H9 (cell line): ENCODE measurements around the gene AGTPBP1. TPM values are rescaled to one million over a fixed set of nuclear protein-coding genes. Genes with fewer than 3 reads are reported as not detected.

Source experiments
- DNase-seq: peaks from one replicate; pipeline ENCODE4 v3.0.0-alpha.2; 2017
- H2AFZ ChIP-seq: one replicate; pipeline ENCODE4 v1.6.1; 2013; ENCODE audit warnings: mild to moderate bottlenecking, low read length, control low read depth, moderate library complexity
- H2AK5ac ChIP-seq: 2 replicates; pipeline ENCODE4 v1.6.1; 2013; ENCODE audit warnings: low read length, control low read depth, mixed read lengths; ENCODE audit not compliant: insufficient read length
- H2BK120ac ChIP-seq: one replicate; pipeline ENCODE4 v1.6.1; 2013; ENCODE audit warnings: low read depth, mild to moderate bottlenecking, low read length, control low read depth, inconsistent platforms; ENCODE audit not compliant: poor library complexity, severe bottlenecking
- H2BK12ac ChIP-seq: 2 replicates; pipeline ENCODE4 v1.6.1; 2013; ENCODE audit warnings: low read length, control low read depth, mixed read lengths, low read depth; ENCODE audit not compliant: insufficient read length
- H2BK15ac ChIP-seq: 2 replicates; pipeline ENCODE4 v1.6.1; 2013; ENCODE audit warnings: low read depth, low read length, control low read depth
- H2BK20ac ChIP-seq: one replicate; pipeline ENCODE4 v1.6.1; 2013; ENCODE audit warnings: low read depth, mild to moderate bottlenecking, low read length, control low read depth, inconsistent platforms; ENCODE audit not compliant: poor library complexity, severe bottlenecking
- H2BK5ac ChIP-seq: 2 replicates; pipeline ENCODE4 v1.6.1; 2013; ENCODE audit warnings: low read length, control low read depth, mixed read lengths; ENCODE audit not compliant: insufficient read length
- H3K14ac ChIP-seq: 2 replicates; pipeline ENCODE4 v1.6.1; 2013; ENCODE audit warnings: low read length, control low read depth; ENCODE audit not compliant: insufficient read depth
- H3K18ac ChIP-seq: 2 replicates; pipeline ENCODE4 v1.6.1; 2013; ENCODE audit warnings: low read depth, mild to moderate bottlenecking, mixed read lengths, low read length, control low read depth; ENCODE audit not compliant: insufficient read length
- H3K23ac ChIP-seq: 2 replicates; pipeline ENCODE4 v1.6.1; 2013; ENCODE audit warnings: low read length, control low read depth, mixed read lengths, low read depth; ENCODE audit not compliant: insufficient read length
- H3K23me2 ChIP-seq: 2 replicates; pipeline ENCODE4 v1.6.1; 2013; ENCODE audit warnings: low read depth, mild to moderate bottlenecking, mixed read lengths, low read length, control low read depth; ENCODE audit not compliant: insufficient read length, poor library complexity, severe bottlenecking
- H3K27ac ChIP-seq: 2 replicates; pipeline ENCODE4 v1.5.1; 2013; ENCODE audit warnings: low read length, control low read depth, mixed read lengths, low read depth; ENCODE audit not compliant: insufficient read length
- H3K27me3 ChIP-seq: 2 replicates; pipeline ENCODE4 v1.6.1; 2013; ENCODE audit warnings: low read length, control low read depth, inconsistent platforms; ENCODE audit not compliant: insufficient read depth
- H3K4ac ChIP-seq: 2 replicates; pipeline ENCODE4 v1.6.1; 2013; ENCODE audit warnings: low read depth, mild to moderate bottlenecking, control low read depth, inconsistent platforms, low read length, moderate library complexity
- H3K4me1 ChIP-seq: 2 replicates; pipeline ENCODE4 v1.6.1; 2013; ENCODE audit warnings: low read length, control low read depth, inconsistent platforms; ENCODE audit not compliant: insufficient read depth
- H3K4me2 ChIP-seq: 2 replicates; pipeline ENCODE4 v1.6.1; 2013; ENCODE audit warnings: low read length, control low read depth, mixed read lengths; ENCODE audit not compliant: insufficient read length, insufficient read depth
- H3K56ac ChIP-seq: 2 replicates; pipeline ENCODE4 v1.6.1; 2013; ENCODE audit warnings: low read depth, mild to moderate bottlenecking, mixed read lengths, low read length, control low read depth; ENCODE audit not compliant: insufficient read length
- H3K79me1 ChIP-seq: 2 replicates; pipeline ENCODE4 v1.6.1; 2013; ENCODE audit warnings: low read depth, mild to moderate bottlenecking, moderate library complexity, low read length, control low read depth, inconsistent platforms; ENCODE audit not compliant: insufficient read depth, poor library complexity, severe bottlenecking
- H3K79me2 ChIP-seq: 2 replicates; pipeline ENCODE4 v1.6.1; 2013; ENCODE audit warnings: low read length, control low read depth, inconsistent platforms; ENCODE audit not compliant: insufficient read depth
- H3K9ac ChIP-seq: 2 replicates; pipeline ENCODE4 v1.6.1; 2013; ENCODE audit warnings: low read length, control low read depth, mixed read lengths; ENCODE audit not compliant: insufficient read length; ENCODE audit errors: extremely low read depth
- H3K9me3 ChIP-seq: one replicate; pipeline ENCODE4 v1.6.1; 2013; ENCODE audit warnings: low read depth, low read length, inconsistent platforms; ENCODE audit not compliant: control insufficient read depth
- H3T11ph ChIP-seq: one replicate; pipeline ENCODE4 v1.6.1; 2013; ENCODE audit warnings: mild to moderate bottlenecking, low read length, control low read depth, inconsistent platforms
- H4K20me1 ChIP-seq: one replicate; pipeline ENCODE4 v1.6.1; 2013; ENCODE audit not compliant: control insufficient read depth, insufficient read length, insufficient read depth
- H4K5ac ChIP-seq: 2 replicates; pipeline ENCODE4 v1.6.1; 2013; ENCODE audit warnings: low read depth, mild to moderate bottlenecking, mixed read lengths, low read length, control low read depth; ENCODE audit not compliant: insufficient read length
- H4K8ac ChIP-seq: replicated peaks from 2 replicates; pipeline ENCODE4 v1.6.1; 2013; ENCODE audit warnings: low read length, control low read depth, mixed read lengths, low read depth; ENCODE audit not compliant: insufficient read length
- H4K91ac ChIP-seq: 2 replicates; pipeline ENCODE4 v1.6.1; 2013; ENCODE audit warnings: low read depth, mild to moderate bottlenecking, moderate library complexity, mixed read lengths, low read length, control low read depth; ENCODE audit not compliant: insufficient read length
- H3K27ac Mint-ChIP-seq, 3 experiments: 2 replicates in 2 of 3; 3 replicates in 1 of 3; pipeline ENCODE4 v1.8.0; 2020 to 2021; ENCODE audit warnings: mixed read lengths in 3 of 3, mild to moderate bottlenecking in 1 of 3, moderate library complexity in 1 of 3
- H3K27me3 Mint-ChIP-seq: 2 replicates; pipeline ENCODE4 v1.8.0; 2021; ENCODE audit warnings: low read depth, mild to moderate bottlenecking, moderate library complexity, mixed read lengths
- H3K36me3 Mint-ChIP-seq, 3 experiments: 2 replicates in 2 of 3; 3 replicates in 1 of 3; pipeline ENCODE4 v1.8.0; 2020 to 2021; ENCODE audit warnings: low read depth in 3 of 3, mixed read lengths in 3 of 3; ENCODE audit not compliant: insufficient read depth in 1 of 3
- H3K4me1 Mint-ChIP-seq, 2 experiments: 2 replicates each; pipeline ENCODE4 v1.8.0; 2020; ENCODE audit warnings: mixed read lengths in 2 of 2
- H3K4me3 Mint-ChIP-seq, 2 experiments: 2 replicates in 1 of 2; 3 replicates in 1 of 2; pipeline ENCODE4 v1.8.0; 2020 to 2021; ENCODE audit warnings: mild to moderate bottlenecking in 2 of 2, mixed read lengths in 2 of 2, moderate library complexity in 1 of 2
- H3K9me3 Mint-ChIP-seq, 2 experiments: 2 replicates in 1 of 2; 3 replicates in 1 of 2; pipeline ENCODE4 v1.8.0; 2020; ENCODE audit warnings: mild to moderate bottlenecking in 2 of 2, mixed read lengths in 2 of 2, moderate library complexity in 1 of 2
- WGBS: extraction: QIAGEN DNeasy Blood & Tissue Kit; methylation state at CpG from one replicate; pipeline ENCODE4 v1.1.7; 2013; ENCODE audit warnings: missing lambda C conversion rate, low lambda C conversion rate, mixed read lengths; ENCODE audit not compliant: insufficient read length; ENCODE audit errors: extremely low coverage; 5-methylcytosine and 5-hydroxymethylcytosine counted together
- total RNA-seq: library from RNA; stranded (reverse); gene quantifications from 2 replicates; pipeline ENCODE4 v1.2.1, GENCODE V29; 2021
- TF ChIP-seq, protein P1 (sequence below): fragments of 200-600 bp; sonication (generic); conservative IDR thresholded peaks from 3 replicates; pipeline ENCODE4 v1.8.0; 2021; ENCODE audit warnings: antibody characterized with exemption, mild to moderate bottlenecking

AGTPBP1 gene
- total RNA-seq, 1 experiment from 2014 or later, result 53.1 TPM

DNA sequence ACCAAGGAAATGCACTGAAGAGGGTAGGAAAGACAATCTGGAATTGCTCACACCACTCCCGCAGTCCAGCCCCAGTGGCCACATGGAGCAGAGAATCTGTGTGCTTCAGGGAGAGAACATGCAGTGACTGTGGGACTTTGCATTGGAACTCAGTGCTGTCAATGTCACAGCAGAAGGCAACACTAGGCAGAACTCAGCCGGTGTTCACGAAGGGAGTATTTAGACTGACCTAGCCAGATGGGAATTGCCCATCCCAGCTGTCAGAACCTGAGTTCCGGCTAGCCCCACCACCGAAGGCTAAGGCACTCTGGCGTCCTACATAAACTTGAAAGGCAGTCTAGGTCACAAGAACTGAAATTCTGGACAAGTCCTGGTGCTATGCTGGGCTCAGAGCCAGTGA, 139.0 kb downstream of the AGTPBP1 start:
- H2BK12ac ChIP-seq, result no peak overlapping the region
- no peak overlapping the region for H3K27ac ChIP-seq
- no peaks in the 10 kb centered on the region for H3K27me3 ChIP-seq
- no peaks in the 10 kb centered on the region for H3K23me2 ChIP-seq
- no peaks in the 10 kb centered on the region for H3K9me3 ChIP-seq
- peaks cover 0 to 9% (median 6%) of the 10 kb centered on the region in 3 experiments; a peak in 4 of 7 replicates for H3K36me3 Mint-ChIP-seq
- no peak for DNase-seq
- H2AFZ ChIP-seq, result no peak overlapping the region
- no peak overlapping the region for H4K8ac ChIP-seq
- no peak overlapping the region for H2BK15ac ChIP-seq
- peaks cover 18 to 19% of the 10 kb centered on the region in 2 experiments for H3K4me1 Mint-ChIP-seq
- H4K5ac ChIP-seq, result no peak overlapping the region
- H3K56ac ChIP-seq, result no peak overlapping the region
- peak overlapping the region in 1 of 3 experiments; percentile 84; a peak in 3 of 7 replicates for H3K27ac Mint-ChIP-seq
- H3K14ac ChIP-seq, result no peak overlapping the region
- TF ChIP-seq, protein P1, sequence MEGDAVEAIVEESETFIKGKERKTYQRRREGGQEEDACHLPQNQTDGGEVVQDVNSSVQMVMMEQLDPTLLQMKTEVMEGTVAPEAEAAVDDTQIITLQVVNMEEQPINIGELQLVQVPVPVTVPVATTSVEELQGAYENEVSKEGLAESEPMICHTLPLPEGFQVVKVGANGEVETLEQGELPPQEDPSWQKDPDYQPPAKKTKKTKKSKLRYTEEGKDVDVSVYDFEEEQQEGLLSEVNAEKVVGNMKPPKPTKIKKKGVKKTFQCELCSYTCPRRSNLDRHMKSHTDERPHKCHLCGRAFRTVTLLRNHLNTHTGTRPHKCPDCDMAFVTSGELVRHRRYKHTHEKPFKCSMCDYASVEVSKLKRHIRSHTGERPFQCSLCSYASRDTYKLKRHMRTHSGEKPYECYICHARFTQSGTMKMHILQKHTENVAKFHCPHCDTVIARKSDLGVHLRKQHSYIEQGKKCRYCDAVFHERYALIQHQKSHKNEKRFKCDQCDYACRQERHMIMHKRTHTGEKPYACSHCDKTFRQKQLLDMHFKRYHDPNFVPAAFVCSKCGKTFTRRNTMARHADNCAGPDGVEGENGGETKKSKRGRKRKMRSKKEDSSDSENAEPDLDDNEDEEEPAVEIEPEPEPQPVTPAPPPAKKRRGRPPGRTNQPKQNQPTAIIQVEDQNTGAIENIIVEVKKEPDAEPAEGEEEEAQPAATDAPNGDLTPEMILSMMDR, result no peak
- H3T11ph ChIP-seq, result no peak overlapping the region
- no peak overlapping the region for H3K18ac ChIP-seq
- no peak overlapping the region for H3K4me3 Mint-ChIP-seq
- no peaks in the 10 kb centered on the region for H3K79me2 ChIP-seq
- no peaks in the 10 kb centered on the region for H3K79me1 ChIP-seq
- H2BK120ac ChIP-seq, result no peak overlapping the region
- H3K4me2 ChIP-seq, result no peak overlapping the region
- no peak overlapping the region for H3K9ac ChIP-seq
- H2BK5ac ChIP-seq, result no peak overlapping the region
- no peak overlapping the region for H2AK5ac ChIP-seq
- H3K4ac ChIP-seq, result no peak overlapping the region
- no peak overlapping the region for H4K91ac ChIP-seq
- H3K9me3 Mint-ChIP-seq, result no peaks in the 10 kb centered on the region; a peak in 1 of 5 replicates
- H3K4me1 ChIP-seq, result peaks cover 11% of the 10 kb centered on the region; the same call in 1 of the 2 replicates
- no peak overlapping the region for H2BK20ac ChIP-seq
- WGBS, result no CpG with 5 or more reads among the region's 6 CpGs
- H3K27me3 Mint-ChIP-seq, result no peaks in the 10 kb centered on the region
- no peak overlapping the region for H3K23ac ChIP-seq
- H4K20me1 ChIP-seq, result no peaks in the 10 kb centered on the region
